ENCODE data around the gene CDH13.

Gene CDH13

GRCh38 chr16:83136419-83136818 lies 509.6 kb downstream of the CDH13 start:
- no peaks in the 10 kb centered on the region for H3K27me3 ChIP-seq (ENCODE audit: low read depth, low read length)
- no peak overlapping the region for H3K27ac ChIP-seq (ENCODE audit: low read length)
- TF ChIP-seq EZH2phosphoT487 (IDR thresholded peaks at IDR 0.05; ENCODE audit: low read depth) (no peak), CTCF (IDR thresholded peaks at IDR 0.05; ENCODE audit: low read depth, low read length) (no peak)
- H3K9ac ChIP-seq (ENCODE audit: low read length) = no peak overlapping the region
- no peak overlapping the region for H3K4me2 ChIP-seq (ENCODE audit: low read length)
- H3K79me2 ChIP-seq (ENCODE audit: low read length) = no peaks in the 10 kb centered on the region
- no peak overlapping the region for H2AFZ ChIP-seq (ENCODE audit: low read depth, low read length)
- no peak overlapping the region for H3K4me3 ChIP-seq (ENCODE audit: low read length)
- H3K4me1 ChIP-seq (ENCODE audit: low read length) = no peaks in the 10 kb centered on the region
- no peaks in the 10 kb centered on the region for H3K9me3 ChIP-seq (ENCODE audit: insufficient read depth, low read length)
- no peaks in the 10 kb centered on the region for H3K36me3 ChIP-seq (replicated peaks; ENCODE audit: low read depth, low read length)
- H4K20me1 ChIP-seq (ENCODE audit: insufficient read depth, low read length) = no peaks in the 10 kb centered on the region

GRCh38 chr16:83136924-83137323 lies 510.2 kb downstream of the CDH13 start:
- no peaks in the 10 kb centered on the region for H3K36me3 ChIP-seq (replicated peaks; ENCODE audit: low read depth, low read length)
- no peak overlapping the region for H3K4me2 ChIP-seq (ENCODE audit: low read length)
- no peaks in the 10 kb centered on the region for H3K79me2 ChIP-seq (ENCODE audit: low read length)
- no peak overlapping the region for H3K27ac ChIP-seq (ENCODE audit: low read length)
- H3K4me1 ChIP-seq (ENCODE audit: low read length) = no peaks in the 10 kb centered on the region
- H4K20me1 ChIP-seq (ENCODE audit: insufficient read depth, low read length) = no peaks in the 10 kb centered on the region
- H3K9me3 ChIP-seq (ENCODE audit: insufficient read depth, low read length) = no peaks in the 10 kb centered on the region
- no peaks in the 10 kb centered on the region for H3K27me3 ChIP-seq (ENCODE audit: low read depth, low read length)
- no peak overlapping the region for H3K9ac ChIP-seq (ENCODE audit: low read length)
- TF ChIP-seq EZH2phosphoT487 (IDR thresholded peaks at IDR 0.05; ENCODE audit: low read depth) = no peak
- no peak for TF ChIP-seq CTCF (IDR thresholded peaks at IDR 0.05; ENCODE audit: low read depth, low read length)
- H3K4me3 ChIP-seq (ENCODE audit: low read length) = no peak overlapping the region
- no peak overlapping the region for H2AFZ ChIP-seq (ENCODE audit: low read depth, low read length)

GRCh38 chr16:83137326-83137781 lies 510.6 kb downstream of the CDH13 start:
- no peaks in the 10 kb centered on the region for H3K4me1 ChIP-seq (ENCODE audit: low read length)
- no peaks in the 10 kb centered on the region for H3K79me2 ChIP-seq (ENCODE audit: low read length)
- H3K4me2 ChIP-seq (ENCODE audit: low read length) = no peak overlapping the region
- H3K9ac ChIP-seq (ENCODE audit: low read length) = no peak overlapping the region
- no peaks in the 10 kb centered on the region for H3K9me3 ChIP-seq (ENCODE audit: insufficient read depth, low read length)
- H4K20me1 ChIP-seq (ENCODE audit: insufficient read depth, low read length) = no peaks in the 10 kb centered on the region
- H3K36me3 ChIP-seq (replicated peaks; ENCODE audit: low read depth, low read length) = no peaks in the 10 kb centered on the region
- H3K27ac ChIP-seq (ENCODE audit: low read length) = no peak overlapping the region
- TF ChIP-seq CTCF (IDR thresholded peaks at IDR 0.05; ENCODE audit: low read depth, low read length) (no peak), EZH2phosphoT487 (IDR thresholded peaks at IDR 0.05; ENCODE audit: low read depth) (no peak)
- H3K27me3 ChIP-seq (ENCODE audit: low read depth, low read length) = no peaks in the 10 kb centered on the region
- H3K4me3 ChIP-seq (ENCODE audit: low read length) = no peak overlapping the region
- no peak overlapping the region for H2AFZ ChIP-seq (ENCODE audit: low read depth, low read length)

- Histone ChIP-seq H4K20me1 (ENCODE audit: insufficient read depth, low read length) (no peaks in the 10 kb centered on the region), H2AFZ (ENCODE audit: low read depth, low read length) (no peak overlapping the region), H3K4me3 (ENCODE audit: low read length) (no peak overlapping the region), H3K27ac (ENCODE audit: low read length) (no peak overlapping the region), H3K9me3 (ENCODE audit: insufficient read depth, low read length) (no peaks in the 10 kb centered on the region), H3K9ac (ENCODE audit: low read length) (no peak overlapping the region), H3K4me2 (ENCODE audit: low read length) (no peak overlapping the region), H3K27me3 (ENCODE audit: low read depth, low read length) (no peaks in the 10 kb centered on the region), H3K4me1 (ENCODE audit: low read length) (no peaks in the 10 kb centered on the region), H3K36me3 (replicated peaks; ENCODE audit: low read depth, low read length) (no peaks in the 10 kb centered on the region), H3K79me2 (ENCODE audit: low read length) (no peaks in the 10 kb centered on the region)
- TF ChIP-seq CTCF (IDR thresholded peaks at IDR 0.05; ENCODE audit: low read depth, low read length) (no peak), EZH2phosphoT487 (IDR thresholded peaks at IDR 0.05; ENCODE audit: low read depth) (no peak)
These were observed 511.1 kb downstream of the CDH13 start for GRCh38 chr16:83137894-83138293.

Measured in OCI-LY3 (cell line).